ENCODE results near the gene ADGRF4.

Gene ADGRF4

GRCh38 chr6:47698342-47698787 lies at the start of gene ADGRF4:
TSS of gene ADGRF4 (plus strand) at chr6:47698580. CDS start at chr6:47707246, 8,666 bp downstream.
- peak; percentile 17 for DNase-seq (ENCODE audit: low read depth, low spot score)

GRCh38 chr6:47650553-47651432 lies 47.6 kb upstream of the ADGRF4 start:
- DNase-seq (ENCODE audit: low read depth, low spot score) = no peak

- DNase-seq (ENCODE audit: low read depth, low spot score) = peak; percentile 65
Observed at GRCh38 chr6:47651505-47651944, 46.9 kb upstream of the ADGRF4 start.

- DNase-seq (ENCODE audit: low read depth, low spot score) = no peak
Observed at GRCh38 chr6:47653706-47654105, 44.7 kb upstream of the ADGRF4 start.

GRCh38 chr6:47654255-47654654 lies 44.1 kb upstream of the ADGRF4 start:
- DNase-seq (ENCODE audit: low read depth, low spot score) = no peak

- peak; percentile 59 for DNase-seq (ENCODE audit: low read depth, low spot score)
Observed at GRCh38 chr6:47655719-47656595, 42.4 kb upstream of the ADGRF4 start.

- no peak for DNase-seq (ENCODE audit: low read depth, low spot score)
Observed at GRCh38 chr6:47661960-47662359, 36.4 kb upstream of the ADGRF4 start.

GRCh38 chr6:47663462-47664216 lies 34.7 kb upstream of the ADGRF4 start:
- DNase-seq (ENCODE audit: low read depth, low spot score) = no peak

GRCh38 chr6:47665112-47665511 lies 33.3 kb upstream of the ADGRF4 start:
- no peak for DNase-seq (ENCODE audit: low read depth, low spot score)

GRCh38 chr6:47669684-47670513 lies 28.5 kb upstream of the ADGRF4 start:
- DNase-seq (ENCODE audit: low read depth, low spot score) = peak; percentile 81

- DNase-seq (ENCODE audit: low read depth, low spot score) = peak; percentile 4
Observed at GRCh38 chr6:47670851-47671250, 27.5 kb upstream of the ADGRF4 start.

GRCh38 chr6:47671777-47672176 lies 26.6 kb upstream of the ADGRF4 start:
- no peak for DNase-seq (ENCODE audit: low read depth, low spot score)

- DNase-seq (ENCODE audit: low read depth, low spot score) = peak; percentile 4
Observed at GRCh38 chr6:47672816-47673215, 25.6 kb upstream of the ADGRF4 start.

- DNase-seq (ENCODE audit: low read depth, low spot score) = no peak
Observed at GRCh38 chr6:47674673-47675072, 23.7 kb upstream of the ADGRF4 start.

GRCh38 chr6:47677381-47678100 lies 20.8 kb upstream of the ADGRF4 start:
- DNase-seq (ENCODE audit: low read depth, low spot score) = no peak

GRCh38 chr6:47678739-47679138 lies 19.6 kb upstream of the ADGRF4 start:
- DNase-seq (ENCODE audit: low read depth, low spot score) = no peak

GRCh38 chr6:47679322-47679906 lies 19.0 kb upstream of the ADGRF4 start:
- no peak for DNase-seq (ENCODE audit: low read depth, low spot score)

- DNase-seq (ENCODE audit: low read depth, low spot score) = no peak
Observed at GRCh38 chr6:47680051-47680450, 18.3 kb upstream of the ADGRF4 start.

- no peak for DNase-seq (ENCODE audit: low read depth, low spot score)
Observed at GRCh38 chr6:47680724-47681123, 17.7 kb upstream of the ADGRF4 start.

Data from astrocyte of the hippocampus (primary cell).